Ramos (cell line): ENCODE results near the gene PRCD.
"Not testable (repeated sequence)": the region's sequence is repeated elsewhere in the genome, so short reads cannot be mapped to it uniquely, and the experiment has no call there.

Experiments used
- in situ Hi-C: fragments of 300-500 bp; cut with MboI; formaldehyde crosslinking; loops from one replicate; pipeline ENCODE4 v1.14.3; 2022; ENCODE audit warnings: low sequenced_read_pairs; ENCODE audit not compliant: unreplicated experiment

The PRCD gene

DNA sequence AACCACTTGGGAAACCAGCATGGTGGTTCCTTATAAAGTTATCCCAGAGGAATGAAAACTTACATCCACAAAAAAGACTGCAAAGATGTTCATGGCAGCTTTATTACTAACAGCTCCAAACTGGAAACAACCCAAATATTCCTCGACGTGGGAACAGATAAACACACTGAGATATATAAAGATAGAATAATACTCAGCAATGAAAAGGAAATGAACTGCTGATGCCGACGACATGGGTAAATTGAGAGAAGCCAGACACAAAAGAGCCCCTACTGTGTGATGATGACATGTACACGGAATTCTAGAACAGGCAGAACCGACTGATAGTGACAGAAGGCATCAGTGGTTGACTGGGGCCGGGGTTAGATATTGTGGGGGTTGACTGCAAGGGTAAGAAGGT, 9.7 kb downstream of the PRCD start:
- in situ Hi-C loops = no loop called here

- in situ Hi-C loops = no loop called here
Observed at GRCh38 chr17:76550712-76551615, 11.1 kb downstream of the PRCD start.

DNA sequence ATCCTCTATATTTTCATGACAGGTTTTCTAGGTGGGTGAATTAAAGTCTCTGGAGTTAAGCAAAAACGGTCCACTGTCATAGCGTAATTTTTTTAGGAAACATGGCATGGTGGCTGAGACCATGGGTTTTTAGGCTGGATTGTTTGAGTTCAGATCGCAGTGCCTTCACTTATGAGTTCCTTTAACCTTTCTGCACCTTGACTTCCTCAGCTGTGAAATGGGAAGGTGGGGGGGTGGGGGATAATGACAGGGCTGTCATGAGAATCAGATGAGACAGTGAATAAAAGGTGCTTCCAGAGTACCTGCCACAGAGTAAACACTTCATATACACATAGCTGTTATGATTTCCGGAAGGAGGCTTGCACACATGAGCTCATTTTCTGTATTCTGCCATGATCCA, 11.8 kb downstream of the PRCD start:
- in situ Hi-C loops = no loop called here

- in situ Hi-C loops = no loop called here
Observed at GRCh38 chr17:76553178-76553908, 13.5 kb downstream of the PRCD start.

GRCh38 chr17:76554131-76554530, 14.3 kb downstream of the PRCD start:
- in situ Hi-C loops = no loop called here

GRCh38 chr17:76556765-76557367, 17.0 kb downstream of the PRCD start:
- in situ Hi-C loops = no loop called here

DNA sequence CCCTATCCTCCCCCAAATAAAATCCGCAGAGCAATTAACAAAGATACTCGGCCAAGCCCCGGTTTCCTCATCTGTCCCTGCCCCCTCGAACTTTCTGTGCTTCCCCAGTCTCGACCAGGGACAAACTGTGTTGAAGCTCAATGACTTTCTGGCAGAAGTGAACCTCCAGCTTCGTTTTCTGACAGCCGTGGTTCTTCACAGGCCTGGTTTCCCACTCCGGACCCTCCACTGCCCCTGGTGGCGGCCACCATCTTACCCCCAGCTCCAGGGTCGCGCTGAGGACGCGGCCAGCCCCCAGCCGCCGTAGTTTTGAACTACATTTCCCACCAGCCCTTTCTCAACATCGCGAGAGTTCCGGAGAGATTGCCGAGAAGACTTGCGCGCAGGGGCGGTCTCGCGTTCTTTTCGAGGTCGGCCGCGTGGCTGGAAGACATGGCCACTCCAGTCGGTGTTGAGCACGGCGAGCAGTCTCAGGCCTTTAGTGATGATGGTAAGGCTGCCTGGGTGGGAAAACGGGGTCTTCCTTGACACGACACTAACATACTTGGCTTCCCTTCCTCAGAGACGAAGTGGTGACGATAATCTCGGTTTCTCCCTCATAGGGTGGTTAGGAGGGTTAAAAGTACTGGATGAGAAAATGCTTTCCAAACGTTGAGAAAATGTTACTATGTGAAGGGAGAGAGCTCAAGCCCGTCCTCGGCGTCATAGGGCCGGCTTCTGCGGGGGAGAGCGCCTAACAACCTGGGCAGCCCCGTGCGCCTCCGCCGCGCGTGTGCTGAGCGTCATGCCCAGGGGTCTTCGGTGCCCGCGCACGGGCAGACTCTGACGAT, 17.7 kb downstream of the PRCD start:
- in situ Hi-C loops = no loop called here

DNA sequence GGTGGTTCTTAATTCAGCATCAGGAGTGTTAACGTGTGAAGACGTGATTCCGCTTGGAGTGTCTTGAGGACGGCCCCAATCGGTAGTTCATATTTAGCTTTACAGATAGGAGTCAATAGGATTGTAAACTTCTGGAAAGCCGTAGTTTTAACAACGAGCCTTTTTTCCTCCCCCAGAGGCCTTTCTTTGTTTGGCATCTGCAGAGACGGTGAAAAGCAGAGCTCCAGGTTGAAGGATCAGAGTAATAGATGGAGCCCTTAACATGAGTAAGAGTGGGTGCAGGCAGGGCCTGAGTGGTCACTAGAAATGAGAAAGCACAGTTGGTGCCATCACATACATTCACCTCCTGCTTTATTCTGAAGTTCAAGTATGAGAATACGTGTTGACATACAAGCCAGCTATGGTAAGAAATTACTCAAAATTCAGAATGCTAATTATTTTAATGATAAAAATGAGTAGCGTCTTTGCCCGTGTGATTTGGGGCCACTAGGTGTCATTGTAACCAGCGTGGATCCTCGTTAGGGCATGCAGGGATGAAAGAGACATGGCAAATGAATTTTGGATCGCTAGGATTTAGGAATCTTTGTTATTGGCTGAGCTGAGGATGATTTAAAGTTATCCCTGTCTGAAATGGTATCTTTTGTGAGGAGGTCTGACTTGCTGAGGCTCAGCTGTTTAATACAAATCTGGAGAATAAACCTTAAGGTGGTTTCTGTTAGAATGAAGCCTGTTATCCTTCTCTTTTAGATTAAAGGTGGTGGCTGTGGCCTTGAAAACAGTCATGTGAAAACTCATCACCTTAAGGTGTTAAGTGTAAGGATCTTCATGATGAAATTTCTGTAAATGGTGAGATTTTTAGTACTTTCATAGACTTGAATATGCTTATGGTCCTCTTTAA, 18.6 kb downstream of the PRCD start:
- in situ Hi-C loops = no loop called here

GRCh38 chr17:76559460-76559859, 19.6 kb downstream of the PRCD start:
- in situ Hi-C loops = not testable (repeated sequence)

DNA sequence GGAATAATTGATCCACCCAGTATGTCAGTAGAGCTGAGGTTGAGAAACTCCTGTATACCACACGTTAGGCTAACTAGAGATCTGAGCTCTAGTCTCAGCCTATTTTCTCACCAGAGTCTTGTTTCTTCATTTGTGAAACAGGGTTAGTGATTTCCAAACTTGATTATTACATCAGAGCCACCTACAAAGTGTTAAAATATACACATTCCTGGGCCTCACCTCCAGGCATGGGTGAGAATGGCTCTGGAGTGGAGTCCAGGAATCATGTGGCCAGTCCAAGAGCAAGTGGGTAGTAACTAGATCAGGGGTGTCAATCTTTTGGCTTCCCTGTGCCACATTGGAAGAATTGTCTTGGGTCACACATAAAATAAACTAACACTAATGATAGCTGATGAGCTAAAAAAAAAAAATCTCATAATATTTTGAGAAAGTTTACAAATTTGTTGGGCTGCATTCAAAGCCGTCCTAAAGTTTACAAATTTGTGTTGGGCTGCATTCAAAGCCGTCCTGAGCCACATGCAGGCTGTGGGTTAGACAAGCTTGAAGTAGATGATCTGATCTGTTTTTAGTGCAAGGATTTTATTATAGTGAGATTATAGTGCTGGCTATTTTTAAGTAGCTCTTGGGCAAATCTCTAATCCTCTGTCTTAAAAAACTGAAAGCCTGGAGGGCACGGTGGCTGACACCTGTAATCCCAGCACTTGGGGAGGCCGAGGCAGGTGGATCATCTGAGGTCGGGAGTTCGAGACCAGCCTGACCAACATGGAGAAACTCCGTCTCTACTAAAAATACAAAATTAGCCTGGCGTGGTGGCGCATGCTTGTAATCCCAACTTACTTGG, 20.4 kb downstream of the PRCD start:
- in situ Hi-C loops = no loop called here

DNA sequence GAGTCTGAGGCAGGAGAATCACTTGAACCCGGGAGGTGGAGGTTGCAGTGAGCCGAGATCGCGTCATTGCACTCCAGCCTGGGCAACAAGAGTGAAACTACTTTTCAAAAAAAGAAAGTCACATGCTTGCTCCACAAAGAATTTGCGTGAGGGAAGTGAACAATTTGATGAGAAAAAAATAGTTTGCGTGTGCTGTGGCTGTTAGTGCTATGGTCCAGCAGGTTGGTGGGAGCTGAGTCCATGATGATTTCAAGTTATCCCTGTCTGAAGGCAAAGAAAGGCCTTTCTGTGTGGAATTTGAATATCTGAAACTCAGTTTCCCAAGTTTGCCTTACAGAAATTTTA, 21.0 kb downstream of the PRCD start:
- in situ Hi-C loops = no loop called here

DNA sequence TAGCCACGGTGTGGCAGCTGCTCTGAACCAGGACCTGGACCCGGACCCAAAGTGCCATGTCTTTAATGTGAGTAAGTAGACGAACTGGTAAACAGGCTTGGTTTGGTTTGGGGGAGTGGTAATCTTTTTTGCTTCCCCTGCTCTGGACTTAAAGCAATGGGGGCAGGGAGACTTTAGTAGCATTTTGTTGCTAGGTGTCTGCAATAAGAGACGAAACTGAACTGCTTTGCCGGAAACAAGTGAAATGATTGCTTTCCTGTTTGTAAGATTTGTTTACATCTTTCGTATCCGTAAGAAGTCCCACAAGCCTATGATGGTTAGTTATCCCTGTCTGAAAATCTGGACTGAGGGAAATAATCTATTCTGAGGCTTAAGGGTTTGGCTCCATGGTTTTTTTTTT, 21.5 kb downstream of the PRCD start:
- in situ Hi-C loops = no loop called here

DNA sequence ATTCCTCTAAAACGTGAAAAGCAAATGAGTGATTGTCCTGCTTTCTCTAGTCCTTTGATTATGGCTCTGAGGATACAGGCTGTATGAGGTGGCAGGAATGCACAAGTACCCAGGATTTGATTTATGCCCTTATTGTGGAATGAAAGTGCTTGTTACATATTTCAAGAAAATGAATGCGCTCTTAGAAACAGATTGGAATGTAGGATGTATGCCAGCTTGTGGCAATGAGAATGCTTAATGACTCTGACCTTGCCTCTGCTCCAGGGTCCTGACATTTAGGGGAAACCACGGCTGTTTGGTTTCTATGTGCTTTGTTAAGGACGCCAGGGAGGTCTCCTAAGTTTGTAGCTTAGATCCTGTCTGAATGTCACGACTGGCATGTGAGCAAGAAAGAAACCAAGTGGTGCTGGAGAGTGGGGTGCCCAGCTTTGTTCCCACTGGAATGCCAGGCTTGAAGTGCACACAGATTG, 22.0 kb downstream of the PRCD start:
- in situ Hi-C loops = no loop called here

DNA sequence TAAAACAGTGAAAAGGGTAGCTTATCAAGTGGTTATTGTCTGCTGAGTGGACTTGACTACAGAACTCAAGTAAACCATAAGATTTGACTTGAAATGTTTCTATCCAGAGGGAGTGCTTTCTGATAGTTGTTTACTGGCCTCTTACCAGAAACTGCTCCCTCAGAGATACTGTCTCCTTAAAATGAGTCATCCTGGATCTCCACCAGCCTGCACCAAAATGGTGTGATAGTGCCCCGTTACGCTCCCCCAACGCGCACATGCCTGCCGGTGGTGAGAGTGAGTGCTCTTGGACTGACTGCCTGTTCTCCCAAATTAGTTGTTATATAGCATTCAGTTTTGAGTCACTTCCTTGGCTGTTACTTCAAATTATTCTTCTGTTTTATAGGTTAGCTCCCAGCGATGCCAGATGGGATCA, 22.9 kb downstream of the PRCD start:
- in situ Hi-C loops = no loop called here

- in situ Hi-C loops = not testable (repeated sequence)
Observed at GRCh38 chr17:76563359-76563758, 23.5 kb downstream of the PRCD start.

- in situ Hi-C loops = not testable (repeated sequence)
Observed at GRCh38 chr17:76564991-76565727, 25.3 kb downstream of the PRCD start.

DNA sequence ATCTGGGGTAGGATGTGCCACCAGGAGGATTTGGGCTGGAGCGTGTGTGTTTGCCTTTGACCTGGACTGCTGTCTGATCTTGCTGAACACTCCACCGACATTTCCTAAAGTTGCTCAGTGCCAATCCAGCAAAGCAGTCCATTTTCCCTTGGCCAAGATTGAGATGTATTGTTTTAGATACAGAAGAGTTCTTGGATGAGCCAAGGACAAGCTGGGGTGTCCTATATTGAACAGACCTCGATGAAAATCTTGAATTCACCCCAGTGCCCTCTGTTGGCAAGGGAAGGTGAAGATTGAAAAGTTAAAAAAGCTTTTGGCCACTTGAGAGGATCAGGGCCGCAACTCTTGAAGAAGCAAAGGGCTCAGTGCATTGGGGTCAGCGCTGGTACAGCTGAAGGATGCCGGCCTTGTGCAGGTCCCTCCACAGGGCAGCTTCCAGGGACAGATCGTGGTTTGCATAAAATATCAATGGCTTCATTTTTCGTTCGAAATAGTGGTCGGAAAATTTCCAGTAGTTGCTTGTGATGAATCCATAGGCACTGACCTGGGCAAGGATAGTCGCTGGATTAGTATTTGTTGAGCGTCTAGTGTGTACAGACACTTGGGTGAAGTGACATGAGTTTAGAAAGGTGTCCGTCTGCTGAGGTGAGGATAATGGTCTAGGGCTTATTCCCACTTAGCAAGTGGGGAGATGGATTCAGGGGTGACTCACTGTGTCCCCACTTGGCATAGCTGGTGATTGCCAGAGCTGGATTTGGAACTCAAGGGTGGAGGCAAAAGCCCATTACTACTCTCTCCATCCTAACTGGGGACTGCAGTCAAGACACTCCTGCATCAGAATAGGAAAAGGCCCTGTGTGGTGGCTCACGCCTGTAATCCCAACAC, 26.1 kb downstream of the PRCD start:
- in situ Hi-C loops = no loop called here
